MCF 10A (cell line): Measurements from ENCODE around the gene SMC2. TPM values are rescaled to one million over a fixed set of nuclear protein-coding genes. Genes with fewer than 3 reads are reported as not detected.

Source experiments
- BruUV-seq: library from RNA; stranded (reverse); fragments of 400-500 nt; replicated peaks from 2 replicates; lab custom pipeline; 2021; lab: Mats Ljungman, UMichigan
- CTCF ChIA-PET: fragments of 300-600 bp; sonication (Branson Sonifier 250); formaldehyde crosslinking; extraction: SDS; loops from one replicate; lab custom pipeline; 2021; ENCODE audit warnings: antibody characterized with exemption, inconsistent platforms; lab: Yijun Ruan, JAX
- POLR2A ChIA-PET: fragments of 300-600, 350-650 bp; sonication (Branson Sonifier 250); formaldehyde crosslinking; extraction: SDS; loops from one replicate; lab custom pipeline; 2020; ENCODE audit warnings: antibody characterized with exemption, inconsistent platforms; lab: Yijun Ruan, JAX
- DNase-seq: peaks from one replicate; pipeline ENCODE4 v3.0.0-alpha.2; 2018; ENCODE audit not compliant: unreplicated experiment
- H3K27ac Mint-ChIP-seq: one replicate; pipeline ENCODE4 v1.8.0; 2022; ENCODE audit warnings: mild to moderate bottlenecking, low read depth, mixed read lengths; ENCODE audit not compliant: unreplicated experiment
- H3K27me3 Mint-ChIP-seq: one replicate; pipeline ENCODE4 v1.8.0; 2022; ENCODE audit warnings: mixed read lengths; ENCODE audit not compliant: insufficient read depth, unreplicated experiment
- H3K36me3 Mint-ChIP-seq: one replicate; pipeline ENCODE4 v1.8.0; 2022; ENCODE audit warnings: mild to moderate bottlenecking, moderate library complexity, mixed read lengths; ENCODE audit not compliant: insufficient read depth, unreplicated experiment
- H3K4me1 Mint-ChIP-seq: one replicate; pipeline ENCODE4 v1.8.0; 2022; ENCODE audit warnings: mixed read lengths; ENCODE audit not compliant: insufficient read depth, unreplicated experiment
- H3K4me3 Mint-ChIP-seq: one replicate; pipeline ENCODE4 v1.8.0; 2022; ENCODE audit warnings: mild to moderate bottlenecking, moderate library complexity, mixed read lengths; ENCODE audit not compliant: unreplicated experiment
- H3K9me3 Mint-ChIP-seq: one replicate; pipeline ENCODE4 v1.8.0; 2022; ENCODE audit warnings: mixed read lengths; ENCODE audit not compliant: unreplicated experiment
- CTCF ChIP-seq: fragments of 200-600 bp; IDR thresholded peaks from one replicate; pipeline ENCODE4 v1.8.0; 2022; ENCODE audit warnings: antibody characterized with exemption, mild to moderate bottlenecking; ENCODE audit not compliant: unreplicated experiment
- intact Hi-C: fragments of 100-400 bp; cut with micrococcal nuclease; formaldehyde crosslinking; loops from 2 replicates; pipeline ENCODE4 v1.14.1; 2022
- total RNA-seq: library from RNA; stranded (reverse); gene quantifications from 2 replicates; pipeline ENCODE4 v1.2.3, GENCODE V29; 2022

SMC2 gene
- total RNA-seq, 1 experiment from 2014 or later: 23.1 TPM

GRCh38 chr9:104071589-104071988, 22.5 kb upstream of the SMC2 start:
- intact Hi-C loops: no loop called here
- Mint-ChIP-seq H3K27me3 (no peaks in the 10 kb centered on the region), H3K36me3 (no peaks in the 10 kb centered on the region), H3K27ac (no peak overlapping the region), H3K4me1 (peaks cover 41% of the 10 kb centered on the region), H3K9me3 (no peaks in the 10 kb centered on the region), H3K4me3 (no peak overlapping the region)
- CTCF ChIA-PET: no interaction called here
- no peak for DNase-seq
- POLR2A ChIA-PET: no interaction called here
- TF ChIP-seq CTCF: no peak
- BruUV-seq: no TSS peak

DNA sequence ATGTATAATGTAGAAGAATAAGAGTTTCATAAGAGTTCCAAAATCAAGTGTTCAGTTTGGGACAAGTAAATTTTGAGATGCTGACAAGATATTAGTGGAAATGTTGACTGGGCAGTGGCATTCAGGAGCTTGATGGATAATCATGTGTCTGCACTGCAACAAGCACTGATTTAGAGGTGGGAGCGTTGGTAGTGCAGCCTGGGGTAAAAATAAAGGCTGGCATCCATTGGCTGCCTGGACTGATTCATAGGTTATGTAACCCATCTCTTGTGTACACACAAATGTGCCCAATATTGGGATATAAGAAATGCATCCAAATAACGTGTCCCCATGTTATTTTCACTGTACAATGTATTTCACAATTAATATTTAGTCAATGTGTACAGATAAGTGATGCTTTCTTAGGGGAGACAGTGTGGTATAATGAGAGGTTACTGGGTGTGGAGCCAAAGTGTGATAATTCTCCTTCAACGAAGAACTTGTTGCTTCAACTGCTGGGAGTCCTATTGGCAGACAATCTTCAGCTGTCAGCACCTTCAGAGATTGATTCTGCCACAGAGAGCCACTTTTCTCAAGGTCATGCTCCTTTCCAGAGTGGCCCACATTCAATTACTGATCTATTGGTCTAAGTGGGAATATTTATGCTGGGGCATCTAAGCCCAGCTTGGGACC, 20.9 kb upstream of the SMC2 start:
- no TSS peak for BruUV-seq
- POLR2A ChIA-PET: interaction anchor here (0.8 to 4.3 kb wide), 2 partner anchors 20 to 46 kb away, joined by 3 to 45 read pairs; partner anchors contain the start of gene SMC2
- no peak for DNase-seq
- Mint-ChIP-seq H3K27ac (no peak overlapping the region), H3K4me3 (no peak overlapping the region), H3K27me3 (no peaks in the 10 kb centered on the region), H3K9me3 (no peaks in the 10 kb centered on the region), H3K4me1 (peaks cover 46% of the 10 kb centered on the region), H3K36me3 (no peaks in the 10 kb centered on the region)
- CTCF ChIA-PET: interaction anchor here (0.6 to 0.9 kb wide), 2 partner anchors 46 to 1635 kb away, joined by 3 to 4 read pairs; no protein-coding TSS in a partner anchor
- TF ChIP-seq CTCF: no peak
- intact Hi-C loops: no loop called here

GRCh38 chr9:104073770-104074133, 20.4 kb upstream of the SMC2 start:
- intact Hi-C loops: no loop called here
- no peaks in the 10 kb centered on the region for H3K36me3 Mint-ChIP-seq
- no TSS peak for BruUV-seq
- TF ChIP-seq CTCF: no peak
- H3K4me3 Mint-ChIP-seq: no peak overlapping the region
- POLR2A ChIA-PET: interaction anchor here (0.8 to 4.3 kb wide), 3 partner anchors 17 to 46 kb away, joined by 3 to 45 read pairs (median 3); partner anchors contain the start of gene SMC2
- DNase-seq: no peak
- CTCF ChIA-PET: interaction anchor here (0.6 to 0.9 kb wide), 2 partner anchors 47 to 1634 kb away, joined by 3 to 4 read pairs; no protein-coding TSS in a partner anchor
- H3K27ac Mint-ChIP-seq: no peak overlapping the region
- no peaks in the 10 kb centered on the region for H3K27me3 Mint-ChIP-seq
- H3K9me3 Mint-ChIP-seq: no peaks in the 10 kb centered on the region
- H3K4me1 Mint-ChIP-seq: peaks cover 40% of the 10 kb centered on the region

GRCh38 chr9:104074876-104075275, 19.2 kb upstream of the SMC2 start:
- H3K9me3 Mint-ChIP-seq: no peaks in the 10 kb centered on the region
- H3K36me3 Mint-ChIP-seq: no peaks in the 10 kb centered on the region
- peak; percentile 38 for DNase-seq
- no peak for TF ChIP-seq CTCF
- H3K27me3 Mint-ChIP-seq: no peaks in the 10 kb centered on the region
- BruUV-seq: no TSS peak
- H3K27ac Mint-ChIP-seq: peak overlapping the region; percentile 92
- ChIA-PET CTCF (interaction anchor here (0.7 to 1.1 kb wide), 2 partner anchors 18 to 197 kb away, joined by 3 to 5 read pairs; no protein-coding TSS in a partner anchor), POLR2A (interaction anchor here (0.7 to 4.3 kb wide), 4 partner anchors 9 to 153 kb away, joined by 3 to 45 read pairs (median 4); partner anchors contain the start of gene SMC2)
- H3K4me1 Mint-ChIP-seq: peaks cover 35% of the 10 kb centered on the region
- H3K4me3 Mint-ChIP-seq: no peak overlapping the region
- intact Hi-C loops: no loop called here
